Kidney tubule cell (primary cell): ENCODE data around the gene ZNF148.
"Not testable (repeated sequence)": the region's sequence is repeated elsewhere in the genome, so short reads cannot be mapped to it uniquely, and the experiment has no call there.

Experiments
- DNase-seq: peaks from one replicate; pipeline ENCODE4 v3.0.0-alpha.2; 2018; ENCODE audit warnings: low spot score

ZNF148 gene

GRCh38 chr3:125375950-125376679 is 990 bp upstream of the ZNF148 start:
- DNase-seq, result no peak

DNA sequence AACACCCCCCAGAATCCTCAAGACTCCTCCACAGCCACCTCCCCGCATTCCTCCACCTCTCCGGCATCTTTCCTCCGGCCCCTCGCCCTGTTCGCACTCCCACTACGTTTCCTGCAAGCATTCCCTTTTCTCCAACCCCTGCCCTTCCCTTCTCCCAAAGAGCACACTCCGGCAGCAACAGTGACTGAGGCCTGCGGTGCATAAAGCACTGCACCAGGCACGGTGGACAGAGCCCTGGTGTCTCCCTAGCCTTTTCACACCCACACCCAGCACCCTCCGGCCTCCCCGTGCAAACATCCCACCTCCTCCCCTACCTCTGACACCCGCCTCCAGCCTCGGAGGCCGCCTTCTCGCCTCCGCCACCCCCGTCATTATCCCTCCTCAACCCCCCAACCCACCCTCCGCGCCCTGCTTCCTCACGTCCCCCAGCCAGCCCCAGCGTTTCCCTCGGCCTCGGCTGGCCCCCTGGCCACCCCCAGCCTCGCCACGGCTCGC is 577 bp downstream of the ZNF148 start:
- peak; percentile 59 for DNase-seq

GRCh38 chr3:125367403-125368230 is 7.5 kb downstream of the ZNF148 start:
- no peak for DNase-seq

DNA sequence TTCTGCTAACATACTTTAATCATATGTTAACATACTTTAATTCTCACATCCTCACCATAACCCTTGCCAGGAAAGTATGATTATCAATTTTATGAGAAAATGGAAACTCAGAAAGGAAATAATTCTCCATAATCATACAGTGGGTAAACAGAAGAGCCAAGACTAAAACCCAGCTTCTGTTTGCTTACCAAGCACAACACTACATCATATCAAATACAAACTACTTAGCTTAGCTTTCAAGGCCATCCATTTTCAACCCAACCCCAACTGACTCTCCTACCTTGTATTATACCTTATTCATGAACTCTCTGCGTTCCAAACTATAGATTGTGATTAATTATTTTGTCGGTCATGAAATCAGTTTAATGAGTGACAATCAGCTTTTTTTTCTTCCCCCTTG is 9.0 kb downstream of the ZNF148 start:
- no peak for DNase-seq

DNA sequence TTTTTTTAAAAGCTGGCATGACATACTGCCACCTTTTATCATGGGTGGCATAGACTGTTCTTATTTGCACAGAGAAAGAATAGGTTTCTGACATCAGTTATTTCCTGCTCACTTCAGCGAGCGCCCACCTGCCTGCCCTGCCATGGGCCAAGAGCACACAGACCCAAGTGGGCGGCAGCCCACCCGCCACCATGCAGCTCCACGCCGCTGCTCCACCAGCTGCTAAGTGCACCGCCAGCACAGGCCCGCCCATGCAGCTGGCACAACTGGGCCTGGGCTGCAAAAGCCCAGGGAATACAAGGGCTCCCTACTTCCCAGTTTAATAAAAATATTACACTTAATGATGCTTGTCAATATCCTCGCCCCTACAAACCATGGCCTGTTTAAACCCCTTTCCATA is 15.4 kb downstream of the ZNF148 start:
- DNase-seq, result no peak

DNA sequence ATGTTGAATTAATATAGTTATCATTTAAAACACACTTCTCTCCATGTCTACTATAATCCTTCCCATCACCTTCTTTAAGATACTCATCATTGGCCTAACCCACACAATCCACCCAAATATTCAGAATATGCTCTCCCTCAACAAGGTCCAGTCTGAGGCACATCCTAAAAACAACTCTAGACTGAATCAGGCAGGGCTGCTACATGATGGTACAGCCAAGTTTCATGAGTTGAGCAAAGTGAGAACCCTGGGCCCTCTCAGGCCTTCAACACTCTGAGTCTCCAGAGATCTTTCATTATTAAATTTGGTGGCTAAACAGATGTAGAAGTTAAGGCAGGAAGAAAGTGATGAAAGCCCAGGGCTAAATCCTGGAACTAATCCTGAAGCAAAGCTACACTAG is 16.2 kb downstream of the ZNF148 start:
- DNase-seq, result no peak

- no peak for DNase-seq
Observed at GRCh38 chr3:125357837-125358236, 17.3 kb downstream of the ZNF148 start.

GRCh38 chr3:125357032-125357658 is 18.0 kb downstream of the ZNF148 start:
- peak; percentile 60 for DNase-seq

GRCh38 chr3:125356140-125357026 is 18.7 kb downstream of the ZNF148 start:
- no peak for DNase-seq

DNA sequence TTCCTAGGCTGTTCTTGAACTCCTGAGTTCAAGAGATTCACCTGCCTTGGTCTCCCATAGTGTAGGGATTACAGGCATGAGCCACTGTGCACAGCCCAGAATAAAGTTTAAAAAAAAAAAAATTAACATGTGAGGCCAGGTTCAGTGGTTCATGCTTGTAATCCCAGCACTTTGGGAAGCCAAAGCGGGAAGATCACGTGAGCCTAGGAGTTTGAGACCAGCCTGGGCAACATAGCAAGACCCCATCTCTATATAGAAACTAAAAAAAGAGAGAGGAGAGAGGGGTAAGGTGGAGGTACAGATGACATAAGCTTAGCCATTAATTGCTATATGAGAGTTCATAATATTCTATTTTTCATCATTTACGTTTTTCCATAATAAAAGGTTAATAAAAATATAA is 21.5 kb downstream of the ZNF148 start:
- no peak for DNase-seq

DNA sequence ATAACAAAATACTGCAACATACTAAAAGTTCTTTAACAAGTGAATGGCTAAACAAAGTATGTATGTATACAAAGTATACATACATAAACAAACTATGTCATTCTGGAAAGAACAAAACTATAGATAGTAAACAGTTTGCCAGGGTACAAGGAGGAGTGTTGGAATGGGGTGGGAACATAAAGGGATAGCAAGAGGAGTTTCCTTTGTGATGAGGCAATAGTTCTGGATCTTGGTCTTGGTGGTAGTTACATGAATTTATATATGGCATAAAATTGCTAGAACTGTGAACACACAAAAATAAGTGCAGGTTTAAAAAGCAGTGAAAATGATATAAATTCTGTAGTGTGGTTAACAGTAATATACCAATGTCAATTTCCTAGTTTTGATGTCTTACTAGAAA is 22.0 kb downstream of the ZNF148 start:
- no peak for DNase-seq

- peak; percentile 31 for DNase-seq
Observed at GRCh38 chr3:125351814-125352456, 23.2 kb downstream of the ZNF148 start.

GRCh38 chr3:125351152-125351551 is 24.0 kb downstream of the ZNF148 start:
- DNase-seq, result no peak

DNA sequence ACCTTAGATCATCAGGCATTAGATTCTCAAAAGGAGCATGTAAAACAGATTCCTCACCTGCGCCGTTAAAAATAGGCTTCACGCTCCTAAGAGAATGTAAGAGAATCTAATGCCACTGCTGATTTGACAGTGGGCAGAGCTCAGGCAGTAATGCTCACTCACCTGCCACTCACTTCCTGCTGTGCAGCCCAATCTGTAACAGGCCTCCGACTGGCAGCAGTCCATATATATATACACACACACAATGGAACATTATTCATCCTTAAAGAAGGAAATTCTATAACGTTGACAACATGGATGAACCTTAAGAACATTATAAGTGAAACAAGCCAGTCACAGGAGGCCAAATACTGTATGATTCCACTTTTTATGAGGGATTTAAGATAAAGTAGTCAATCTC is 24.5 kb downstream of the ZNF148 start:
- no peak for DNase-seq

GRCh38 chr3:125349556-125350165 is 25.5 kb downstream of the ZNF148 start:
- DNase-seq, result no peak

DNA sequence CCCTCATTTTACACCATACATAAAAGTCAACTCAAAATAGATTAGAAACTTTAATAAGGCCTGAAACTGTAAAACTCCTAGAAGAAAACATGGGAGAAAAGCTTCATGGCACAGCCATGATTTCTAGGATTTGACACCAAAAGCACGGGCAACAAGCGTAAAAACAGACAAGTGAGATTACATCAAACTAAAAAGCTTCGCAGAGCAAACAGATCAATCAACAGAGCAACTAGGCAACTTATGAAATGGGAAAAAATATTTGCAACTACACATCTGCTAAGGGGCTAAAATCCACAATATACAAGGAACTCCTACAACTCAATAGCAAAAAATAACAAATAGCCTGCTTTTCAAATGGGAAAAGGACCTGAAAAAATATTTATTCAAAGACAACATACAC is 26.1 kb downstream of the ZNF148 start:
- DNase-seq, result no peak

GRCh38 chr3:125343367-125343766 is 31.8 kb downstream of the ZNF148 start:
- not testable (repeated sequence) for DNase-seq

GRCh38 chr3:125340121-125340520 is 35.0 kb downstream of the ZNF148 start:
- no peak for DNase-seq

DNA sequence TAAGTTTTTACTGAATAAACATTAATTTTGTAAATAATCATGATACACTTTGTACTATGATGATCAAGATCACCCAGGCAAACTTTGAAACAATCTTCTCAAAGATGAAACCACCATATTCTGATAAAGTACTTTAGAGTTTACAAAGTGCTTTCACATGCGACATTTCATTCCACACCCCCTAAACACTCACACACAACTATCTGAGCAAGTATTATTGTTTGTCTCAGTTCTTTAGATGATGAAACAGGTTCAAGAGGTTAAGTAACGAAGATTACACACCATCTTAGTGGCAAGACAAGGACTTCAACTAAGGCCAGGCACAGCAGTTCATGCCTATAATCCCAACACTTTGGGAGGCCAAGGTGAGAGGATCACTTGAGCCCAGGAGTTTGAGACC is 37.6 kb downstream of the ZNF148 start:
- DNase-seq, result no peak

DNA sequence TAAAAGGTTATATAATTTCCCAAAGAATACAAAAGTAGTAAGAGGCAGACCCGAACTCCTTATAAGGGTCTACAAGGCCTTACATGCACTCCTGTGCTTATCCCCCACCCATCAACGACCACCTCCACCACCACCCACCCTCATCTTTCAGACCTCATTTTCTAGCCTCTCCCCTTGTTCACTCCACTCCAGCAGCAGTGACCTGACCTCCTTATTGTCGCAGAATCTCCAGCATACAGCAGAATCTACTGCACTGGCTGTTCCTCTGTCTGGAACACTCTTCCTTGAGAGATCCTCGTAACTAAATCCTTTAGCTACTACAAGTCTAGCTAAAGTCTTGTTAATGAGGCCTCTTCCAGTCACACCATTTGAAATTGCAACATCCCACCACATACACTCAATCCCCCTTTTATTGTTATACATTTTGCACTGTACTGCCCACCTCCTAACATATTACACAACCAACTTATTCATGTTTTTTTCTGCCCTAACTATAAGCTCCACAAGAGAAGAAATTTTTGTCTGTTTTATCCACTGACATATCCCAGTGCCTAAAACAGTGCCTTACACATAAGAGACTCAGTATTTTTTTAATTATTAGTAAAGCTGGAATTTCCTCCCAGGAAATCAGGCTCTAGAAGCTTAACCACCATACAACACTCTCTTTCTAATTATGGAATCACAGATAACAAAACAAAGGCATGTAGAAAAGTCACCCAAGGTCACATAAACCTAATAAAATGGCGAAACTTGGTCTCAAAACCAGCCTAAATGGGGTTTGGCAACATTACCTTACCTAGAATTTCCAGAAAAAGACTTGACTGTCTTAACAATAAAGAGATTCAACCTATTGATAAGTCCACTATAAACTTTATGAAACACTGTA is 40.2 kb downstream of the ZNF148 start:
- no peak for DNase-seq
